Gastroesophageal sphincter (tissue), 4 donors: ENCODE results near the gene UTS2. TPM values are rescaled to one million over a fixed set of nuclear protein-coding genes. Genes with fewer than 3 reads are reported as not detected.

Source experiments
- ATAC-seq: fragments of 150-250 bp; one replicate; pipeline ENCODE4 v1.9.1; 2016; ENCODE audit warnings: mild to moderate bottlenecking, moderate library complexity
- H3K27ac ChIP-seq, 4 donors: fragments of 200-600 bp; sonication (generic) in 3 of 4; 1 replicate in 3 of 4; 2 replicates in 1 of 4; pipeline ENCODE4 v1.5.1; 2016 to 2019
- H3K27me3 ChIP-seq: fragments of 200-600 bp; sonication (generic); one replicate; pipeline ENCODE4 v1.5.1; 2019
- H3K36me3 ChIP-seq, 2 donors: fragments of 200-600 bp; sonication (generic); one replicate each; pipeline ENCODE4 v1.5.1; 2019; ENCODE audit warnings: control low read depth in 1 of 2
- H3K4me1 ChIP-seq, 3 donors: fragments of 200-600 bp; sonication (generic); 1 replicate in 2 of 3; 2 replicates in 1 of 3; pipeline ENCODE4 v1.5.1; 2016 to 2019; ENCODE audit warnings: control low read depth in 2 of 3
- H3K4me3 ChIP-seq, 2 donors: fragments of 200-600 bp; sonication (generic); one replicate each; pipeline ENCODE4 v1.5.1; 2019; ENCODE audit warnings: mild to moderate bottlenecking in 1 of 2, moderate library complexity in 1 of 2
- H3K9me3 ChIP-seq, 3 donors: fragments of 200-600 bp; sonication (generic); one replicate each; pipeline ENCODE4 v1.5.1; 2017 to 2019; ENCODE audit warnings: control low read depth in 2 of 3
- CTCF ChIP-seq, 4 experiments: fragments of 200-600 bp in 2 of 4; fragments of 450-650 bp in 2 of 4; sonication (generic) in 1 of 4; IDR thresholded peaks; one replicate each; pipeline ENCODE4 v1.5.1; 2017 to 2019; ENCODE audit warnings: antibody characterized with exemption in 4 of 4, mild to moderate bottlenecking in 2 of 4, moderate library complexity in 2 of 4
- EP300 ChIP-seq: sonication (generic); formaldehyde crosslinking; IDR thresholded peaks from one replicate; pipeline ENCODE4 v1.6.1; 2017; ENCODE audit warnings: antibody characterized with exemption, mild to moderate bottlenecking
- POLR2A ChIP-seq, 2 donors: fragments of 450-650 bp; IDR thresholded peaks; one replicate each; pipeline ENCODE4 v1.6.1; 2017; ENCODE audit warnings: antibody characterized with exemption in 2 of 2, mild to moderate bottlenecking in 2 of 2, moderate library complexity in 1 of 2
- POLR2AphosphoS5 ChIP-seq: sonication (generic); formaldehyde crosslinking; IDR thresholded peaks from one replicate; pipeline ENCODE4 v1.6.1; 2017; ENCODE audit warnings: antibody characterized with exemption
- WGBS, 2 donors: methylation state at CpG; one replicate each; pipeline ENCODE4 v1.1.5; 2018; ENCODE audit warnings: low coverage in 1 of 2; 5-methylcytosine and 5-hydroxymethylcytosine counted together
- total RNA-seq, 4 donors: library from RNA; depleted of rRNA; stranded (reverse); fragments of >200 nt; gene quantifications; one replicate each; pipeline ENCODE4 v1.1.0, GENCODE V29; 2016

UTS2 gene
- total RNA-seq, 4 donors from 2014 or later, result 0.31 to 0.42 TPM; not detected in 2

- no peak overlapping the region for H3K4me3 ChIP-seq
- WGBS, 2 donors, result 73 to 80% methylated on average over 6 to 10 of the region's 16 CpGs
- H3K27me3 ChIP-seq, result no peaks in the 10 kb centered on the region
- H3K27ac ChIP-seq, result no peak overlapping the region
- no peak for ATAC-seq
- H3K9me3 ChIP-seq, result no peaks in the 10 kb centered on the region
- TF ChIP-seq EP300, result no peak
- TF ChIP-seq POLR2AphosphoS5, result no peak
- TF ChIP-seq CTCF (IDR thresholded peaks at IDR 0.05), result no peak
- H3K36me3 ChIP-seq, result no peaks in the 10 kb centered on the region
- no peaks in the 10 kb centered on the region for H3K4me1 ChIP-seq
Observed at GRCh38 chr1:7865978-7866377, 13.1 kb upstream of the UTS2 start.

- no peak for TF ChIP-seq POLR2A (IDR thresholded peaks at IDR 0.05)
- Histone ChIP-seq H3K36me3 (no peaks in the 10 kb centered on the region), H3K9me3 (no peaks in the 10 kb centered on the region), H3K4me1 (no peaks in the 10 kb centered on the region), H3K4me3 (no peak overlapping the region), H3K27me3 (no peaks in the 10 kb centered on the region), H3K27ac (no peak overlapping the region)
- ATAC-seq, result no peak
- WGBS, 2 donors, result 76 to 97% methylated on average over 5 of the region's 17 CpGs
Observed at GRCh38 chr1:7863756-7864328, 11.0 kb upstream of the UTS2 start.

- 79 to 84% methylated on average over 6 to 12 of the region's 17 CpGs for WGBS, 2 donors
- no peak for TF ChIP-seq POLR2AphosphoS5
- no peak for TF ChIP-seq CTCF (IDR thresholded peaks at IDR 0.05)
- TF ChIP-seq POLR2A (IDR thresholded peaks at IDR 0.05), result no peak
- no peak for TF ChIP-seq EP300
- Histone ChIP-seq H3K4me3 (no peak overlapping the region), H3K27ac (no peak overlapping the region), H3K9me3 (no peaks in the 10 kb centered on the region), H3K36me3 (no peaks in the 10 kb centered on the region), H3K27me3 (no peaks in the 10 kb centered on the region), H3K4me1 (no peaks in the 10 kb centered on the region)
- no peak for ATAC-seq
Observed at GRCh38 chr1:7862211-7863060, 9.6 kb upstream of the UTS2 start.

- Histone ChIP-seq H3K4me1 (no peaks in the 10 kb centered on the region), H3K9me3 (no peaks in the 10 kb centered on the region), H3K27me3 (no peaks in the 10 kb centered on the region), H3K36me3 (no peaks in the 10 kb centered on the region), H3K27ac (no peak overlapping the region), H3K4me3 (no peak overlapping the region)
- 86 to 95% methylated on average over 4 to 14 of the region's 15 CpGs for WGBS, 2 donors
- TF ChIP-seq CTCF (IDR thresholded peaks at IDR 0.05), result no peak
- TF ChIP-seq POLR2AphosphoS5, result no peak
- TF ChIP-seq EP300, result no peak
- no peak for TF ChIP-seq POLR2A (IDR thresholded peaks at IDR 0.05)
- ATAC-seq, result no peak
Observed at GRCh38 chr1:7861452-7861851, 8.6 kb upstream of the UTS2 start.

- Histone ChIP-seq H3K4me1 (no peaks in the 10 kb centered on the region), H3K27ac (no peak overlapping the region), H3K27me3 (no peaks in the 10 kb centered on the region), H3K9me3 (no peaks in the 10 kb centered on the region), H3K4me3 (no peak overlapping the region), H3K36me3 (no peaks in the 10 kb centered on the region)
- 79 to 85% methylated on average over 8 to 9 of the region's 9 CpGs for WGBS, 2 donors
- no peak for ATAC-seq
- TF ChIP-seq CTCF (IDR thresholded peaks at IDR 0.05) (no peak), POLR2A (IDR thresholded peaks at IDR 0.05) (no peak), EP300 (no peak), POLR2AphosphoS5 (no peak)
Observed at GRCh38 chr1:7860130-7860529, 7.3 kb upstream of the UTS2 start.
